Panc1 (cell line): ENCODE results near the gene LLGL2. TPM values are rescaled to one million over a fixed set of nuclear protein-coding genes. Genes with fewer than 3 reads are reported as not detected.

Source experiments
- ATAC-seq: fragments of 200-7000 bp; cut with Tn5 transposase; 2 replicates; pipeline ENCODE4 v1.9.1; 2020; ENCODE audit warnings: mild to moderate bottlenecking, moderate library complexity
- BruUV-seq: library from RNA; stranded (reverse); fragments of 400-500 nt; replicated peaks from 2 replicates; lab custom pipeline; 2021; lab: Mats Ljungman, UMichigan
- CTCF ChIA-PET: fragments of 300-600 bp; sonication (Branson Sonifier 250); formaldehyde crosslinking; loops from one replicate; lab custom pipeline; 2022; ENCODE audit warnings: antibody characterized with exemption; lab: Charles Lee
- POLR2A ChIA-PET: fragments of 300-600 bp; sonication (Branson Sonifier 250); formaldehyde crosslinking; loops from one replicate; lab custom pipeline; 2022; ENCODE audit warnings: antibody characterized with exemption; lab: Charles Lee
- DNase-seq: peaks from one replicate; pipeline ENCODE4 v3.0.0-alpha.2; 2010; ENCODE audit warnings: low read depth, low spot score
- H3K27ac ChIP-seq: 2 replicates; pipeline ENCODE4 v1.5.1; 2011; ENCODE audit warnings: mild to moderate bottlenecking, low read length, inconsistent platforms
- H3K27me3 ChIP-seq: fragments of 200-500 bp; sonication (Bioruptor generic); 2 replicates; pipeline ENCODE4 v1.6.0; 2014; ENCODE audit warnings: low read length, inconsistent platforms; ENCODE audit not compliant: control insufficient read depth, insufficient read depth
- H3K36me3 ChIP-seq: fragments of 200-500 bp; sonication (Bioruptor generic); 2 replicates; pipeline ENCODE4 v1.5.1; 2014; ENCODE audit warnings: inconsistent platforms, mild to moderate bottlenecking, low read length, moderate library complexity; ENCODE audit not compliant: control insufficient read depth, insufficient read depth
- H3K4me1 ChIP-seq: 2 replicates; pipeline ENCODE4 v1.5.1; 2011; ENCODE audit warnings: inconsistent platforms, mild to moderate bottlenecking, low read length, moderate library complexity; ENCODE audit not compliant: control insufficient read depth, insufficient read depth
- H3K4me3 ChIP-seq, 2 experiments: 2 replicates each; pipeline ENCODE4 v1.5.1; 2011 to 2012; ENCODE audit warnings: low read depth in 2 of 2, low read length in 2 of 2, mild to moderate bottlenecking in 2 of 2, inconsistent platforms in 1 of 2, moderate library complexity in 1 of 2
- H3K9me3 ChIP-seq: fragments of 200-500 bp; sonication (Bioruptor generic); 2 replicates; pipeline ENCODE4 v1.5.1; 2014; ENCODE audit warnings: low read depth, mild to moderate bottlenecking, inconsistent platforms, low read length, moderate library complexity; ENCODE audit not compliant: control insufficient read depth, insufficient read depth
- CTCF ChIP-seq: fragments of 450-650 bp; IDR thresholded peaks from 2 replicates; pipeline ENCODE4 v1.5.1; 2017; ENCODE audit warnings: mild to moderate bottlenecking
- POLR2AphosphoS5 ChIP-seq: IDR thresholded peaks from 2 replicates; pipeline ENCODE4 v1.6.1; 2012; ENCODE audit warnings: mild to moderate bottlenecking, low read depth, low read length, moderate library complexity
- REST ChIP-seq, 2 experiments: IDR thresholded peaks; 2 replicates each; pipeline ENCODE4 v1.6.1; 2011 to 2012; ENCODE audit warnings: low read depth in 2 of 2, control low read depth in 1 of 2, low read length in 1 of 2, mild to moderate bottlenecking in 1 of 2, moderate library complexity in 1 of 2; ENCODE audit not compliant: insufficient read depth in 1 of 2
- SIN3A ChIP-seq: IDR thresholded peaks from 2 replicates; pipeline ENCODE4 v1.6.1; 2012; ENCODE audit warnings: low read depth, mild to moderate bottlenecking, low read length, moderate library complexity, borderline replicate concordance; ENCODE audit not compliant: insufficient read depth
- TCF7L2 ChIP-seq: IDR thresholded peaks from 2 replicates; pipeline ENCODE4 v1.6.1; 2011; ENCODE audit warnings: mild to moderate bottlenecking, low read depth, low read length, inconsistent platforms
- in situ Hi-C: cut with HindIII; loops from 2 replicates; pipeline ENCODE4 v1.10.0; 2016; ENCODE audit warnings: low sequenced_read_pairs, low pct_unique_long_range_greater_than_20kb
- intact Hi-C: fragments of 100-400 bp; cut with micrococcal nuclease; formaldehyde crosslinking; loops from one replicate; pipeline ENCODE4 v1.10.0; 2022; ENCODE audit not compliant: unreplicated experiment
- total RNA-seq: library from RNA; stranded (reverse); gene quantifications from one replicate; pipeline ENCODE4 v1.2.1, GENCODE V29; 2021; ENCODE audit not compliant: unreplicated experiment

Gene LLGL2
- total RNA-seq, 1 experiment from 2014 or later, result 201 TPM

GRCh38 chr17:75502072-75502720, 23.3 kb upstream of the LLGL2 start:
- ChIA-PET CTCF (interaction anchor here (0.7 kb wide), 1 partner anchor 12 kb away, joined by 3 read pairs; no protein-coding TSS in a partner anchor), POLR2A (no interaction called here)
- in situ Hi-C loops (no loop called here), intact Hi-C loops (no loop called here)
- no peaks in the 10 kb centered on the region for H3K27me3 ChIP-seq
- TF ChIP-seq POLR2AphosphoS5 (no peak; the same call in 1 of the 2 replicates), SIN3A (no peak), TCF7L2 (no peak), CTCF (no peak), REST (IDR thresholded peaks at IDR 0.05; ENCODE audit: insufficient read depth in 1 of 2, low read depth in 2 of 2, low read length in 1 of 2) (no peak)
- DNase-seq, result no peak
- H3K4me3 ChIP-seq, result no peak overlapping the region
- H3K27ac ChIP-seq, result no peak overlapping the region
- H3K36me3 ChIP-seq, result no peaks in the 10 kb centered on the region
- no TSS peak for BruUV-seq
- H3K4me1 ChIP-seq, result peaks cover 9% of the 10 kb centered on the region; the same call in 1 of the 2 replicates
- H3K9me3 ChIP-seq, result no peaks in the 10 kb centered on the region
- no peak for ATAC-seq

- H3K9me3 ChIP-seq, result no peaks in the 10 kb centered on the region
- DNase-seq (no peak), ATAC-seq (no peak)
- no peaks in the 10 kb centered on the region for H3K36me3 ChIP-seq
- ChIA-PET POLR2A (no interaction called here), CTCF (interaction anchor here (0.7 to 1.6 kb wide), 2 partner anchors 12 to 14 kb away, joined by 3 to 6 read pairs; partner anchors contain the start of gene TSEN54)
- H3K4me1 ChIP-seq, result peaks cover 9% of the 10 kb centered on the region; the same call in 1 of the 2 replicates
- no peak for TF ChIP-seq REST (IDR thresholded peaks at IDR 0.05; ENCODE audit: insufficient read depth in 1 of 2, low read depth in 2 of 2, low read length in 1 of 2)
- intact Hi-C loops (no loop called here), in situ Hi-C loops (no loop called here)
- no TSS peak for BruUV-seq
- no peak overlapping the region for H3K27ac ChIP-seq
- no peak overlapping the region for H3K4me3 ChIP-seq
- no peaks in the 10 kb centered on the region for H3K27me3 ChIP-seq
Measured at GRCh38 chr17:75502721-75503329, 22.7 kb upstream of the LLGL2 start.
